ENCODE results near the gene TPSD1.
"Not testable (repeated sequence)": the region's sequence is repeated elsewhere in the genome, so short reads cannot be mapped to it uniquely, and the experiment has no call there.

GRCh38 chr16:1228227-1228626 lies 27.6 kb upstream of the TPSD1 start:
- not testable (repeated sequence) for TF ChIP-seq SUZ12 (IDR thresholded peaks at IDR 0.05; ENCODE audit: extremely low read depth, insufficient read depth, insufficient read length); YY1 (IDR thresholded peaks at IDR 0.05; ENCODE audit: insufficient read depth, insufficient read length)
